ENCODE results near the gene MDP1.

DNA sequence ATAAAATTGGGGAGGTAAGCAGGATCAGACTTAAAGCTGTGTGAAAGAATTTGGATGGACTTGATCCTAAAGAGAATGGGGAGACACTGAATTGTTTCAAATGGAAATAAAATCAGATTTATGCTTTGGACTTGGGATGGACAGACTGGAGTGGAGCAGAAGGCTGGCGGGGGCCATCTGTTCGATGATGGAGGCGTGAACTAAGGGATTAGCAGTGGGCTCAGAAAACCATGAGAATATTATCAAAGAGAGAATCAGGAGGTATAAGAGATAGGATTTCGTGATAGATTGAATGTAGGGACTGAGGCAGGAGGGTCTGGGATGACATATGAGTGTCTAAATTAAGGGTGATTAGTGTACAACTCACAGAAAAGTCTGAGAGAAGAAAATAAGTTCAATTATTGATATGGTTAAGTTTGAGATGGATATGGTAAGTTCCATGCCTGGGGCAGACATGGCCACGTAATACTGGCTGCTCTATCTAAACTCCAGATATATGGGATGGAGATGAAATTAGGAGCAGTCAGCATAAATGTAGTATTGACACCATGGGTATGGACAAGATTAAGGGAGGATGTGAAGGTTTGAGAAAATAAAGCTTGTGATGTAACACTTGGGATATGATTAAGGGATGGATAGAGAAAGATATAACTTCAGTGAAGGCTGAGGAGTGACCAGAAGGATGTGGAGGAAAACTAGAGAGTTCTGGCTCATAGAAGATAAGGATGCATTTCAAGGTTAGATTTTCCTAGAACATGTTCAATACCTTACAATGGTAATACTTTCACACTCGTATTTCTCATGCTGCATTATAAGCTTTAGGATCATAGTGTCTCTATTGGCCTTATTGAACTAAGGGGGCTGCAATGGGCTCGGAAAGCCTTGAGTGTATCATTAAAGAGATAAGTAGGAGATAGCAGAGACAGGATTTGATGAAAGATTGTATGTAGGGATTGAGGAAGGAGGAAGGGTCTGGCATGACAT, 11.4 kb downstream of the MDP1 start:
- TF ChIP-seq CTCF (IDR thresholded peaks at IDR 0.05) (no peak), POLR2A (IDR thresholded peaks at IDR 0.05) (no peak)

Data from uterus (tissue), 2 donors.